Fibroblast of lung (primary cell): ENCODE data around the gene ZDHHC3.

ENCODE experiments used
- CTCF ChIP-seq, 2 donors: IDR thresholded peaks in 1 of 2; conservative IDR thresholded peaks in 1 of 2; 1 replicate in 1 of 2; 2 replicates in 1 of 2; pipeline ENCODE4 v1.5.1; 2011 to 2012; ENCODE audit warnings: low read length in 2 of 2, control low read depth in 1 of 2, inconsistent platforms in 1 of 2, low read depth in 1 of 2, mild to moderate bottlenecking in 1 of 2
- EZH2 ChIP-seq: IDR thresholded peaks from 2 replicates; pipeline ENCODE4 v1.5.1; 2012; ENCODE audit warnings: low read length, control low read depth, mild to moderate bottlenecking; ENCODE audit errors: missing control alignments

GRCh38 chr3:44918087-44918486, 57.9 kb downstream of the ZDHHC3 start:
- TF ChIP-seq CTCF (conservative IDR thresholded peaks at IDR 0.05 in 1 of 2, IDR thresholded peaks at IDR 0.05 in 1 of 2; ENCODE audit: low read depth in 1 of 2, low read length in 2 of 2) (no peak), EZH2 (no peak)
